IMR-90 (cell line): ENCODE results near the gene GPC6.

Experiments
- BHLHE40 ChIP-seq: fragments of 150-350 bp; IDR thresholded peaks from 2 replicates; pipeline ENCODE4 v1.6.1; 2016; ENCODE audit warnings: mild to moderate bottlenecking, low read depth, low read length
- CEBPB ChIP-seq: IDR thresholded peaks from 2 replicates; pipeline ENCODE4 v1.6.1; 2012; ENCODE audit warnings: low read depth, low read length, improper control_type of control experiment
- CHD1 ChIP-seq: IDR thresholded peaks from 2 replicates; pipeline ENCODE4 v1.6.1; 2012; ENCODE audit warnings: low read depth, low read length, improper control_type of control experiment
- FOS ChIP-seq: fragments of 150-350 bp; IDR thresholded peaks from 2 replicates; pipeline ENCODE4 v1.6.1; 2016; ENCODE audit warnings: low read depth, low read length
- MAFK ChIP-seq: IDR thresholded peaks from 2 replicates; pipeline ENCODE4 v1.6.1; 2012; ENCODE audit warnings: low read depth, low read length, improper control_type of control experiment
- MAZ ChIP-seq: IDR thresholded peaks from 2 replicates; pipeline ENCODE4 v1.6.1; 2012; ENCODE audit warnings: low read depth, mild to moderate bottlenecking, low read length, improper control_type of control experiment, moderate library complexity, borderline replicate concordance
- POLR2A ChIP-seq: IDR thresholded peaks from 2 replicates; pipeline ENCODE4 v1.6.1; 2012; ENCODE audit warnings: mild to moderate bottlenecking, low read depth, low read length
- RAD21 ChIP-seq: IDR thresholded peaks from 2 replicates; pipeline ENCODE4 v1.6.1; 2012; ENCODE audit warnings: low read length, improper control_type of control experiment
- RFX5 ChIP-seq: IDR thresholded peaks from 2 replicates; pipeline ENCODE4 v1.8.0; 2012; ENCODE audit warnings: low read depth, mild to moderate bottlenecking, low read length, moderate library complexity
- SMC3 ChIP-seq: fragments of 150-350 bp; IDR thresholded peaks from 2 replicates; pipeline ENCODE4 v1.6.1; 2016; ENCODE audit warnings: low read depth, mild to moderate bottlenecking, antibody characterized with exemption, low read length, moderate library complexity
- TF ChIP-seq, protein P1 (sequence below): conservative IDR thresholded peaks from 2 replicates; pipeline ENCODE4 v1.5.1; 2012; ENCODE audit warnings: mild to moderate bottlenecking, low read depth, low read length, improper control_type of control experiment

DNA sequence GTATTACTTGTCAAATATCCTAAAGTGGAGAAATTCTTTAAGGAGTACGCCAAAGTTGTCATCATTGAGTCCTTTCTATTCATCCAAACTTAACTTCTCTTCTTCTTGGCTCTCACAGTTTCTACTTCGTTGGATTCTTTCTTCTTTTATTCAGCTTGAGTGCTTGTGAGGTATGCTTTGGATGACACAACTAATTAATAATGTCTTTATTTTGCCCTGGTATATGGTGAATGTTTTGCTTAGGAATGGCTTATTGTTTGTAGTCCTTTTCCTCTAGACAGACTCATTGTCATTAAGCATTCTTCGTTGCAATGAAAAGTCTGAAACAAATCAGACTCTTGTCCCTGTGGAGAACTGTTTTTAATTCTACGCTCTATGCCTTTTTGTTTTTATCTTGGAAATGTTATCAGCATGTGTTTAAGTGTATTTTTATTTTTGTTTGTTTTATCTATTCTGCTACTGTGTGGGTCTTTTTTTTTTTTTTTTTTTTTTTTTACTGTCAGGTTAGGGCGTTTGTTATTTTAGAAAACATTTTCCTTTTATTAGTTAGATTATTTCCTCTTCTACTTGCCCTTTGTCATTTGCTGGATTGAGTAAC is 471.5 kb downstream of the GPC6 start:
- TF ChIP-seq RFX5 (no peak), CEBPB (no peak), SMC3 (no peak), MAZ (no peak), RAD21 (no peak), FOS (no peak), POLR2A (no peak), CHD1 (no peak), MAFK (no peak), BHLHE40 (no peak)
- TF ChIP-seq, protein P1, sequence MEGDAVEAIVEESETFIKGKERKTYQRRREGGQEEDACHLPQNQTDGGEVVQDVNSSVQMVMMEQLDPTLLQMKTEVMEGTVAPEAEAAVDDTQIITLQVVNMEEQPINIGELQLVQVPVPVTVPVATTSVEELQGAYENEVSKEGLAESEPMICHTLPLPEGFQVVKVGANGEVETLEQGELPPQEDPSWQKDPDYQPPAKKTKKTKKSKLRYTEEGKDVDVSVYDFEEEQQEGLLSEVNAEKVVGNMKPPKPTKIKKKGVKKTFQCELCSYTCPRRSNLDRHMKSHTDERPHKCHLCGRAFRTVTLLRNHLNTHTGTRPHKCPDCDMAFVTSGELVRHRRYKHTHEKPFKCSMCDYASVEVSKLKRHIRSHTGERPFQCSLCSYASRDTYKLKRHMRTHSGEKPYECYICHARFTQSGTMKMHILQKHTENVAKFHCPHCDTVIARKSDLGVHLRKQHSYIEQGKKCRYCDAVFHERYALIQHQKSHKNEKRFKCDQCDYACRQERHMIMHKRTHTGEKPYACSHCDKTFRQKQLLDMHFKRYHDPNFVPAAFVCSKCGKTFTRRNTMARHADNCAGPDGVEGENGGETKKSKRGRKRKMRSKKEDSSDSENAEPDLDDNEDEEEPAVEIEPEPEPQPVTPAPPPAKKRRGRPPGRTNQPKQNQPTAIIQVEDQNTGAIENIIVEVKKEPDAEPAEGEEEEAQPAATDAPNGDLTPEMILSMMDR, result no peak
